ENCODE results near the gene TRIP12.
A peak's percentile ranks its signal among the peaks of the same experiment; 100 is the strongest.

GRCh38 chr2:229852565-229852964 is 69.2 kb downstream of the TRIP12 start:
- TF ChIP-seq SIN3A (IDR thresholded peaks at IDR 0.05; ENCODE audit: borderline replicate concordance, insufficient read depth, low read length), result peak; percentile 66; the same call in 1 of the 2 replicates
- TF ChIP-seq REST (IDR thresholded peaks at IDR 0.05; ENCODE audit: insufficient read depth in 1 of 2, low read depth in 2 of 2, low read length in 2 of 2), result no peak
- no peak for TF ChIP-seq POLR2AphosphoS5 (IDR thresholded peaks at IDR 0.05; ENCODE audit: low read depth, low read length)

Measured in PFSK-1 (cell line).